Trophoblast cell (in vitro differentiated cells and primary cell): Measurements from ENCODE around the gene TNS3.
A peak's percentile ranks its signal among the peaks of the same experiment; 100 is the strongest.

Experiments
- DNase-seq, 2 donors: peaks; one replicate each; pipeline ENCODE4 v3.0.0-alpha.2; 2016
- H2AFZ ChIP-seq: 2 replicates; pipeline ENCODE4 v1.6.1; 2013; ENCODE audit warnings: low read length, moderate library complexity, mild to moderate bottlenecking; ENCODE audit not compliant: insufficient read depth, poor library complexity
- H2AK5ac ChIP-seq: 2 replicates; pipeline ENCODE4 v1.6.1; 2013; ENCODE audit warnings: mild to moderate bottlenecking, low read length
- H2BK120ac ChIP-seq: 2 replicates; pipeline ENCODE4 v1.6.1; 2013; ENCODE audit warnings: low read length, mild to moderate bottlenecking, moderate library complexity; ENCODE audit not compliant: insufficient read depth, poor library complexity
- H2BK12ac ChIP-seq: 2 replicates; pipeline ENCODE4 v1.6.1; 2013; ENCODE audit warnings: mild to moderate bottlenecking, low read length, moderate library complexity
- H2BK5ac ChIP-seq: 2 replicates; pipeline ENCODE4 v1.6.1; 2013; ENCODE audit warnings: low read length, low read depth, moderate library complexity, mild to moderate bottlenecking; ENCODE audit not compliant: poor library complexity
- H3K14ac ChIP-seq: 2 replicates; pipeline ENCODE4 v1.6.1; 2013; ENCODE audit warnings: mild to moderate bottlenecking, low read length
- H3K18ac ChIP-seq: 2 replicates; pipeline ENCODE4 v1.6.1; 2013; ENCODE audit warnings: mild to moderate bottlenecking, low read length
- H3K23ac ChIP-seq: 2 replicates; pipeline ENCODE4 v1.6.1; 2013; ENCODE audit warnings: low read length
- H3K27ac ChIP-seq: 2 replicates; pipeline ENCODE4 v1.5.1; 2013; ENCODE audit warnings: low read depth, mild to moderate bottlenecking, inconsistent platforms, low read length, moderate library complexity
- H3K27me3 ChIP-seq: 2 replicates; pipeline ENCODE4 v1.6.1; 2013; ENCODE audit warnings: inconsistent platforms, mild to moderate bottlenecking, low read length, moderate library complexity; ENCODE audit not compliant: insufficient read depth
- H3K36me3 ChIP-seq, 2 experiments: 1 replicate in 1 of 2; 2 replicates in 1 of 2; pipeline ENCODE4 v1.6.1; 2013; ENCODE audit warnings: low read length in 2 of 2, mild to moderate bottlenecking in 2 of 2, moderate library complexity in 1 of 2; ENCODE audit not compliant: insufficient read depth in 2 of 2, control insufficient read depth in 1 of 2
- H3K4ac ChIP-seq: 2 replicates; pipeline ENCODE4 v1.6.1; 2013; ENCODE audit warnings: low read depth, mild to moderate bottlenecking, low read length, moderate library complexity
- H3K4me1 ChIP-seq, 2 experiments: 1 replicate in 1 of 2; 2 replicates in 1 of 2; pipeline ENCODE4 v1.6.1; 2013; ENCODE audit warnings: low read length in 2 of 2, mild to moderate bottlenecking in 2 of 2, moderate library complexity in 1 of 2; ENCODE audit not compliant: insufficient read depth in 2 of 2, control insufficient read depth in 1 of 2
- H3K4me2 ChIP-seq: 2 replicates; pipeline ENCODE4 v1.6.1; 2013; ENCODE audit warnings: inconsistent platforms, mild to moderate bottlenecking, low read length, moderate library complexity
- H3K4me3 ChIP-seq: 2 replicates; pipeline ENCODE4 v1.5.1; 2013; ENCODE audit warnings: mild to moderate bottlenecking, low read depth, low read length, inconsistent platforms
- H3K79me1 ChIP-seq: one replicate; pipeline ENCODE4 v1.6.1; 2013; ENCODE audit warnings: low read length
- H3K79me2 ChIP-seq: 2 replicates; pipeline ENCODE4 v1.6.1; 2013; ENCODE audit warnings: low read length, mild to moderate bottlenecking; ENCODE audit not compliant: control insufficient read depth, insufficient read depth, poor library complexity
- H3K9ac ChIP-seq: 2 replicates; pipeline ENCODE4 v1.6.1; 2013; ENCODE audit warnings: mild to moderate bottlenecking, low read length
- H3K9me3 ChIP-seq: 2 replicates; pipeline ENCODE4 v1.6.1; 2013; ENCODE audit warnings: low read depth, mild to moderate bottlenecking, control low read depth, inconsistent platforms, low read length; ENCODE audit not compliant: insufficient read depth
- H4K12ac ChIP-seq: 2 replicates; pipeline ENCODE4 v1.6.1; 2013; ENCODE audit warnings: low read depth, mild to moderate bottlenecking, low read length, moderate library complexity
- H4K8ac ChIP-seq: 2 replicates; pipeline ENCODE4 v1.6.1; 2013; ENCODE audit warnings: low read depth, mild to moderate bottlenecking, low read length, moderate library complexity
- H4K91ac ChIP-seq: one replicate; pipeline ENCODE4 v1.6.1; 2013; ENCODE audit warnings: low read depth, mild to moderate bottlenecking, low read length, moderate library complexity
- WGBS: extraction: QIAGEN DNeasy Blood & Tissue Kit; methylation state at CpG from one replicate; pipeline ENCODE4 v1.1.7; 2013; ENCODE audit warnings: missing lambda C conversion rate; ENCODE audit not compliant: insufficient read length, insufficient coverage; ENCODE audit errors: extremely low coverage; 5-methylcytosine and 5-hydroxymethylcytosine counted together

The TNS3 gene

DNA sequence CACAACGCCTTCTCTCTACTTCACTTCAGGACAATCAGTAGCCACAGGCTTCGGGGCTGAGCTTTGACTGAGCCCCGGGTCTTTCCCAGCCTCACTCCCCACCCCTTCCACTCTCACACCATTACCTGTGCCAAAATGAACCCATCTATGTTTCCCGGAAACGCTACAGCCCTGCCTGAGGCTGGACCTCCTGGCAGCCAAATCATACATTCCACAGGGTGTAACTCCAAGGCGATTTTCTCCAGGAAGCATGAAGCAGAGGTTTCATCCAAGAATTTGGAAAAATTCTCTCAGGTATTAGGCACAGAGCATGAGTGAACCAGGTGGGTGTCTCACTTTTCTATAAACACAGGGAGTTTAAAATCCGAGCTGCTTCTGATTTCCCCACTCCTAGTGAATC lies 286.3 kb downstream of the TNS3 start:
- peaks cover 11% of the 10 kb centered on the region for H3K79me1 ChIP-seq
- no peak overlapping the region for H3K23ac ChIP-seq
- DNase-seq: peak in 1 of 2 donors; percentile 38
- no peak overlapping the region for H3K4me2 ChIP-seq
- H3K4me1 ChIP-seq: peaks cover 14 to 18% of the 10 kb centered on the region in 2 experiments
- no peaks in the 10 kb centered on the region for H3K27me3 ChIP-seq
- H3K9me3 ChIP-seq: peaks cover 3% of the 10 kb centered on the region
- no peak overlapping the region for H3K14ac ChIP-seq
- H3K27ac ChIP-seq: no peak overlapping the region
- H4K8ac ChIP-seq: no peak overlapping the region
- H2AFZ ChIP-seq: no peak overlapping the region
- H3K18ac ChIP-seq: no peak overlapping the region
- no peak overlapping the region for H3K4me3 ChIP-seq
- no CpG with 5 or more reads among the region's 7 CpGs for WGBS
- H3K36me3 ChIP-seq: peaks cover 44 to 66% of the 10 kb centered on the region in 2 experiments
- no peak overlapping the region for H3K9ac ChIP-seq
- no peak overlapping the region for H3K4ac ChIP-seq
- peaks cover 2% of the 10 kb centered on the region for H3K79me2 ChIP-seq
- no peak overlapping the region for H4K12ac ChIP-seq
- H2BK5ac ChIP-seq: no peak overlapping the region
- peak overlapping the region; percentile 35 for H2BK12ac ChIP-seq
- H4K91ac ChIP-seq: no peak overlapping the region
- H2BK120ac ChIP-seq: no peak overlapping the region
- H2AK5ac ChIP-seq: no peak overlapping the region

DNA sequence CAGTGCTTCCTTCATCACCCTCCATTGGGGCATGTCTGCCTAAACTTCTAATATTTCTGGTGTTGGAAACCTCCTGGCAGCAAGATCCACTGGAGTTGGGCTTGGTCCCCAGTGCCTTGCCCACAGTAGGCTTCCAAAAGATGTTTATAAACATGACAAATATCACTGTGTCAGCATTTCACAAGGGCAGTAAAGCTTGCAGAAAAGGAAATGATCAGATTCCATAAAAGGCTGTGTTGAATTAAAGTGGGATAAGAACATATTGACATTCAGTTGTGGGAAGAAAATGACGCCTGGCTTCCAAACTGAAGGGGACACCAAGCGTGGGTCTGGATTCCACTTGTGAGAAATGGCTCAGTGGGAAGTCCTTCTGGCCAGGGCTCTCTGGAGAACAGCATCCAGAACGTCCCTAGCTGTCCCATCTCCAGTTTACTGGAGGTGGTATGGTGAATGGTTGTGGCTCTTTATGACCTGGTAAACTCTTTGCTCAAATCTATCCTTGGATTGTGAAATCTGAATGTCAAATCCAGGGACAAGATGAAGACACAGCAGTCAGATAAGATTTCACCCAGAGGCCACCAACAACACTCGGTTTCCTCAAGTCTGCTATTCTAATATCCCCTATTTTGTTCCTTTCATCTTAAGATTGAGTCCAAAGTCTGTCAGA lies 287.2 kb downstream of the TNS3 start:
- Histone ChIP-seq H4K12ac (no peak overlapping the region), H2BK12ac (no peak overlapping the region), H2BK120ac (no peak overlapping the region), H3K4ac (no peak overlapping the region), H3K14ac (no peak overlapping the region), H4K8ac (no peak overlapping the region), H3K23ac (no peak overlapping the region), H3K4me1 (peaks cover 9 to 17% of the 10 kb centered on the region in 2 experiments), H2BK5ac (peak overlapping the region; percentile 22), H3K79me1 (peaks cover 10% of the 10 kb centered on the region), H3K36me3 (peaks cover 36 to 60% of the 10 kb centered on the region in 2 experiments), H3K18ac (no peak overlapping the region), H4K91ac (no peak overlapping the region), H2AK5ac (no peak overlapping the region), H3K4me3 (no peak overlapping the region), H2AFZ (no peak overlapping the region), H3K9me3 (peaks cover 3% of the 10 kb centered on the region), H3K4me2 (no peak overlapping the region), H3K79me2 (peaks cover 2% of the 10 kb centered on the region), H3K27ac (no peak overlapping the region), H3K9ac (no peak overlapping the region), H3K27me3 (no peaks in the 10 kb centered on the region)
- no peak for DNase-seq
- no CpG with 5 or more reads among the region's 4 CpGs for WGBS

DNA sequence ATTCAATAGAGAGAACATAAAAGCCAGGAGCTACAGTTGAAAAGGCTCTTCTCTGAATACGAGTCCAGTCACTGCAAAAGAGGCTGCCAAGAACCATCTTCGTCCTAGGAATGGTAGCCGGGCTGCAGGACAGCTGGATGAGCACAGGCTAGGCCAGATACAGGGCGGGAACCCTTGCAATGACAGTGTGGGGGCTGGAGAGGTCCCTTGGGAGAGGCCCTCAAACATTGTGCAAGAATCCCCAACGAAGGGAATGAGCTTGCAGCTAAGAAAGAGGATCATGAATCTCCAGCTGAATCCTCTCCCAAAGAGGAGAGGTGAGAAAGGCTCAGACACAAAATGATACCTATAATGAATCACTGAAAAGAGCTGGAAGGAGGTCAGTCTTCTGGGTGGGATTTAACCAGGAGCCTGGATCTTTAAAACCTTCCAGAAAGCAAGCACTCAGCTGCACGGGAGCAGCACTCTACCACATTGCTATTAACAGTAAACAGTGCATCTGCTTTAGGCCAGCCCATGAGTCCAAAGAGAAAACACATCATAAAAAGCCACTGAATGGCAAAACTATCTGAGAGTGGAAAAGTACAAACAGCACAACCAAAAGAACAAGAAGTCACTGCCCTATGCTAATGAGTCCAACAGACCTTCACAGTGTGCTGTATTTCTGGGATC lies 287.9 kb downstream of the TNS3 start:
- H3K4me3 ChIP-seq: no peak overlapping the region
- H3K14ac ChIP-seq: no peak overlapping the region
- H2BK12ac ChIP-seq: no peak overlapping the region
- no peak overlapping the region for H4K12ac ChIP-seq
- peaks cover 2% of the 10 kb centered on the region for H3K79me2 ChIP-seq
- no peak overlapping the region for H3K4ac ChIP-seq
- no peak overlapping the region for H2AFZ ChIP-seq
- WGBS: no CpG with 5 or more reads among the region's 6 CpGs
- H2BK120ac ChIP-seq: no peak overlapping the region
- no peak overlapping the region for H3K27ac ChIP-seq
- DNase-seq: no peak
- H3K4me1 ChIP-seq: peaks cover 5 to 14% of the 10 kb centered on the region in 2 experiments
- no peak overlapping the region for H4K91ac ChIP-seq
- H3K4me2 ChIP-seq: no peak overlapping the region
- no peak overlapping the region for H2BK5ac ChIP-seq
- no peak overlapping the region for H3K9ac ChIP-seq
- H4K8ac ChIP-seq: no peak overlapping the region
- H3K23ac ChIP-seq: no peak overlapping the region
- H3K18ac ChIP-seq: no peak overlapping the region
- peaks cover 32 to 59% of the 10 kb centered on the region in 2 experiments for H3K36me3 ChIP-seq
- H2AK5ac ChIP-seq: no peak overlapping the region
- no peaks in the 10 kb centered on the region for H3K27me3 ChIP-seq
- H3K79me1 ChIP-seq: peaks cover 6% of the 10 kb centered on the region
- no peaks in the 10 kb centered on the region for H3K9me3 ChIP-seq

DNA sequence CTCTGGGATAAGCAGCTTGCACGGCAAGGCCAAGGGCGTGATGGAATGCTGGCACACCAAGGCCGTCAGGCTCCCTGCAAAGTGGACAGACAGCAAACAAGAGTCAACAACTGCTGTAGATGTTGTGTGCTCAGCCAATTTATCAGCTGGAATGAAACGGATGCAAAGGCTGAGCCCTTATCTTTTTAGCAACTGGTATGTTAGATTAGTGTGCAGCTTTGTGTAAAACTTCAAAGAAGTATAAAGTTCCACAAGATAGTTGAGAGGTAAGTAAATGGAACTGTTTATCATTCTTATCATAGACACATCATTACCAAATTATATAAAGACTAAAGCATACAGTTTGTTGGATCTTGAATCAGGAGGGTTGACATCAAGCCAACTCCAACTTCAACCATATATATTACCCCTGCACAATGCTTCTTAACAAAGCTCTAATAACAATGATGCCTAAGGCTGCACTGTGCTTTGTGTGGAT lies 289.0 kb downstream of the TNS3 start:
- no peak overlapping the region for H3K14ac ChIP-seq
- no peaks in the 10 kb centered on the region for H3K9me3 ChIP-seq
- no peak overlapping the region for H2BK120ac ChIP-seq
- H3K36me3 ChIP-seq: peaks cover 35 to 66% of the 10 kb centered on the region in 2 experiments
- no peak overlapping the region for H4K91ac ChIP-seq
- H3K9ac ChIP-seq: no peak overlapping the region
- peak overlapping the region; percentile 29 for H3K18ac ChIP-seq
- no peak overlapping the region for H3K4me2 ChIP-seq
- H2BK5ac ChIP-seq: no peak overlapping the region
- H3K79me1 ChIP-seq: peaks cover 3% of the 10 kb centered on the region
- peak in 1 of 2 donors; percentile 47 for DNase-seq
- H3K79me2 ChIP-seq: peaks cover 2% of the 10 kb centered on the region
- H3K23ac ChIP-seq: no peak overlapping the region
- no peak overlapping the region for H2AFZ ChIP-seq
- H2BK12ac ChIP-seq: peak overlapping the region; percentile 15
- no peak overlapping the region for H4K12ac ChIP-seq
- H4K8ac ChIP-seq: no peak overlapping the region
- no peak overlapping the region for H3K4me3 ChIP-seq
- no peaks in the 10 kb centered on the region for H3K27me3 ChIP-seq
- H3K4ac ChIP-seq: no peak overlapping the region
- H2AK5ac ChIP-seq: no peak overlapping the region
- H3K4me1 ChIP-seq: peaks cover 3 to 10% of the 10 kb centered on the region in 2 experiments
- no CpG with 5 or more reads among the region's 4 CpGs for WGBS
- H3K27ac ChIP-seq: no peak overlapping the region
